AG04450 (cell line): ENCODE results near the gene MYO16. TPM values are rescaled to one million over a fixed set of nuclear protein-coding genes. Genes with fewer than 3 reads are reported as not detected.

Experiments
- CTCF ChIA-PET: fragments of 300-600, 350-600 bp; formaldehyde crosslinking; extraction: SDS; loops from one replicate; lab custom pipeline; 2022; ENCODE audit warnings: antibody characterized with exemption, inconsistent platforms; lab: Charles Lee
- POLR2A ChIA-PET: fragments of 350-600 bp; formaldehyde crosslinking; extraction: SDS; loops from one replicate; lab custom pipeline; 2021; ENCODE audit warnings: antibody characterized with exemption, inconsistent platforms; lab: Yijun Ruan, JAX
- DNase-seq: peaks from one replicate; pipeline ENCODE4 v3.0.0-alpha.2; 2011; ENCODE audit warnings: low read depth, low spot score
- H3K27ac ChIP-seq: one replicate; pipeline ENCODE4 v1.5.1; 2012; ENCODE audit warnings: low read depth, low read length, control low read depth
- H3K27me3 ChIP-seq: one replicate; pipeline ENCODE4 v1.6.0; 2012; ENCODE audit warnings: low read length; ENCODE audit not compliant: control insufficient read depth, insufficient read depth
- H3K4me3 ChIP-seq: 2 replicates; pipeline ENCODE4 v1.5.1; 2011; ENCODE audit warnings: mild to moderate bottlenecking, low read depth, low read length, control low read depth
- H3K9me3 ChIP-seq: 2 replicates; pipeline ENCODE4 v1.5.1; 2012; ENCODE audit warnings: low read length; ENCODE audit not compliant: control insufficient read depth, insufficient read depth
- CTCF ChIP-seq: IDR thresholded peaks from 2 replicates; pipeline ENCODE4 v1.5.1; 2011; ENCODE audit warnings: low read depth, low read length, control low read depth, inconsistent platforms
- polyA plus RNA-seq: library from polyadenylated mRNA; depleted of rRNA; stranded (reverse); fragments of >200 nt; gene quantifications from 2 replicates; pipeline ENCODE4 v1.2.3, GENCODE V29; 2011

MYO16 gene
- polyA plus RNA-seq, 1 experiment, result 0.02 TPM

- no peak for TF ChIP-seq CTCF
- Histone ChIP-seq H3K27me3 (no peaks in the 10 kb centered on the region), H3K9me3 (no peaks in the 10 kb centered on the region), H3K4me3 (no peak overlapping the region), H3K27ac (no peak overlapping the region)
- no peak for DNase-seq
- ChIA-PET CTCF (interaction anchor here (0.5 to 0.6 kb wide), 2 partner anchors 18 to 222 kb away, joined by 3 read pairs; no protein-coding TSS in a partner anchor), POLR2A (no interaction called here)
Observed at GRCh38 chr13:108789476-108789875, 160.1 kb downstream of the MYO16 start.

- Histone ChIP-seq H3K27ac (no peak overlapping the region), H3K27me3 (no peaks in the 10 kb centered on the region), H3K9me3 (no peaks in the 10 kb centered on the region; the same call in 1 of the 2 replicates), H3K4me3 (no peak overlapping the region)
- CTCF ChIA-PET, result no interaction called here
- no peak for DNase-seq
- POLR2A ChIA-PET, result no interaction called here
- TF ChIP-seq CTCF, result no peak
Observed at GRCh38 chr13:108795841-108796240, 166.4 kb downstream of the MYO16 start.

GRCh38 chr13:108797354-108797753 lies 167.9 kb downstream of the MYO16 start:
- DNase-seq, result no peak
- POLR2A ChIA-PET, result no interaction called here
- Histone ChIP-seq H3K9me3 (no peaks in the 10 kb centered on the region; the same call in 1 of the 2 replicates), H3K4me3 (no peak overlapping the region), H3K27me3 (no peaks in the 10 kb centered on the region), H3K27ac (no peak overlapping the region)
- TF ChIP-seq CTCF, result no peak
- CTCF ChIA-PET, result no interaction called here

GRCh38 chr13:108807841-108808240 lies 178.4 kb downstream of the MYO16 start:
- ChIA-PET CTCF (no interaction called here), POLR2A (no interaction called here)
- no peak for DNase-seq
- H3K4me3 ChIP-seq, result no peak overlapping the region
- no peak for TF ChIP-seq CTCF
- no peak overlapping the region for H3K27ac ChIP-seq
- no peaks in the 10 kb centered on the region for H3K27me3 ChIP-seq
- peaks cover 2% of the 10 kb centered on the region; the same call in 1 of the 2 replicates for H3K9me3 ChIP-seq

GRCh38 chr13:108812165-108812564 lies 182.8 kb downstream of the MYO16 start:
- no peak overlapping the region for H3K4me3 ChIP-seq
- ChIA-PET POLR2A (no interaction called here), CTCF (interaction anchor here (0.6 kb wide), 1 partner anchor 1273 kb away, joined by 5 read pairs; no protein-coding TSS in a partner anchor)
- DNase-seq, result no peak
- no peaks in the 10 kb centered on the region for H3K27me3 ChIP-seq
- no peak for TF ChIP-seq CTCF
- H3K9me3 ChIP-seq, result peaks cover 2% of the 10 kb centered on the region; the same call in 1 of the 2 replicates
- H3K27ac ChIP-seq, result no peak overlapping the region
